NCI-H1092 (cell line): ENCODE data around the gene IL3.
A peak's percentile ranks its signal among the peaks of the same experiment; 100 is the strongest.

ENCODE experiments used
- DNase-seq: peaks from one replicate; lab custom pipeline; 2025; lab: John Stamatoyannopoulos, UW

IL3 gene

DNA sequence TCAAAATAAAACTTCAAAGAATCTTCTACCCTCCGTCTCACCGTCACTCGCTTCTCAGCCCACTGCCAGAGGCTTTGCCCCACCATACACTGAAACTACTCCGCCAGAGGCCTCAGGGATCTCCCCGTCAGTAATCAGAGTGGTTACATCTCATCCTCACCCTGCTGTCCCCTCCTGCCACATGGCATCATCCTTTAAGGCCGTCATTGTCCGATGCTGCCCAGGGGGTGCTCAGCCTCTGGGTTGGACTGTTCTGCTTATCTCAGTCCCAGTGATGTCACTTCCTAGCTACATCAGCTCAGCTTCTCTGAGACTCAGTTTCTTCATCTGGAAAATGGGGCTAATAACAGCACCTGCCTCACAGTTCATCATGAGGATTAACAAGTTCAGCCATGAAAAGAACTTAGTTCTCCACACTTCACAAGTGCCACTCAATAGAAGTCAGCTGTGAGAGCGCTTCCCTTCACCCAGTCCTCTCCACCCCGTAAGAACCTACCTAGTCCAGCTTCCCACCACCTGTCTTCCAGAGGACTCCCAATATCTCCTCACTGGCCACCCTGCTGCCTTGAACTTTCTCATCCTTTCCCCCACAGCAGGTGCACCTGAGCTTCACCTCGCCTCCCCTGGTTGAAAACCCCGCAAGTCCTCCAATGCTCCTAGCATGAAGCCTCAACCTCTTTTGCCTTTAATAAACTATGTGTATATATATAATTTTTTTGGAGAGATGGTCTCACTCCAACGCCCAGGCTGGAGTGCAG is 2.8 kb upstream of the IL3 start:
- DNase-seq = no peak

GRCh38 chr5:132058646-132059042 is 1.8 kb upstream of the IL3 start:
- no peak for DNase-seq

DNA sequence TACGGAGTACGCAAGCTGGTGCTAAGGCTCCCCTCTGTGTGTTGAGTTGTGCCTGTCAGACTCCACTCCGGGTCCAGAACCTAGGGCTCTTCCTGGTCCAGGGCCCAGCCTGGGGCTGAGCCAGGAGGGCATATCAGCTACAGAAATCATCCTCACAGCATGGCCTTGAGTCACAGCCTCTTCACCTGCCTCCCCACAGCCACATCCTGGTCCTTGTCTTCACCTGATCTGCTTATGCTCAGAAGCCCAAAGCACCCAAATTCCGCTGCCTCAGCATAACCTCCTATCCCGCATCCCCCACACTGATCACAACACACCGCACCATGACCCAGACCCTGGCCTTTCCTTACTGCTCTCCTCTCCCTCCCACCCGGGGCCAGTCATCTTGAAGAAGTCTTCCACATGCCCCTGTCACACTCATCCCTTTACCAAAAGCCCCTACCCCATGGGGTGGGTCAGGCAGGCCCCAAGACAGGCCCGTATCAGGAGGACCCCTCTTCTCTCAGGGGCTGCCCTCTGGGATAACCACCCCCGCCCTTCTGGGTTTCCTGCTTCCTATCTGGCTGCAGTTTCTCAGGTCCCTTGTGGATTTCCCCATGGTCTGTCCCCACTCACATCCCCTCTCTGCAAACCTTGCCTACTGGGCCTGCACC is 1.3 kb upstream of the IL3 start:
- DNase-seq = no peak

- DNase-seq = no peak
These were observed 557 bp upstream of the IL3 start for GRCh38 chr5:132059696-132060500.

GRCh38 chr5:132063090-132063911 is 2.8 kb downstream of the IL3 start:
- DNase-seq = no peak

DNA sequence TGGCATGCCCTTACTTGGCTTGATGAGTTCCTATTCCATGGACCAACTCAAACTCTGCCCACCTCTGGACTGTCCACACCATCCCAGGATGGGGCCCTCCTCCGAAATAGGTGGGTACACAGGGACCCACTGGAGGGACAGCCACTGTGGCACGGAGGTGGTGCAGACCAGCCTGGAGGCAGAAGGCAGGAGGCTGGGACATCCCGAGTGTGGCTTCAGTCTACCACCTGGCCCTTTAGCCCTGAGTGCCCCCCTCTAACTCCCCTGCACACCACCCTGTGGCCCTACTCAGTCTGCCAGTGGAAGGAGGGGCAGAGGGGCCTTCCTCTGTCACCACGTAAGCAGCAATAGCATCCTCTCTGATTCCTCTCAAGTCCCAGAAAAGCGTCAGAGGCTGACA is 3.7 kb downstream of the IL3 start:
- no peak for DNase-seq

DNA sequence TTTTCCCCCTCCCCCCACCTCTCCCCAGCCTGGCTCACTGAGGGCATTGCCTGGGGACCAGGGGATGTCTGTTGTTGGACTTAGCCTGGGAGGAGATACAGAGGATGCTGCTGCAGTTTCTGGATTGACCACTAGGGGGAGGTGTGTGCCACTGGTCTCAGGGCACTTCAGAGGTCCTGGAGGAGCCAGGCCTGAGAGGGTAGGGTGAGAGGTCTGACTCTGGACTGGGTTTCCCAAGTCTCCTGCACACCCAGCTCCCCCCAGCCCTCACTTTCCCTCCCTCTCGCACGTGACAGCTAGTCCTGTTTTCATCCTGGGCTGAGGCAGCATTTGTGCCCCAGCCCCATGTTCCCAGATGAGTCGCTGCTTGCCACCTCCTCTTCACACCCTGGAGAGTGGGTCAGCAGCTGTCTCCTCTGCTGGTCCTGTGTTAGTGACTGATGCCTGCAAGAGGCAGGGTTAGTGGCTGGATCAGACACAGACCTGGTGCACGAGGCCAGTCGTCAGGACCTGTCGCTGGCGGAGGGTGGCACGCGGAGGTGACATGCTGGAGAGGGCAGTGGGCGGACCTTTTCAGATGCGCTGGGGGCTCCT is 4.4 kb downstream of the IL3 start:
- DNase-seq = peak; percentile 13

- DNase-seq = no peak
These were observed 5.0 kb downstream of the IL3 start for GRCh38 chr5:132065351-132065937.

DNA sequence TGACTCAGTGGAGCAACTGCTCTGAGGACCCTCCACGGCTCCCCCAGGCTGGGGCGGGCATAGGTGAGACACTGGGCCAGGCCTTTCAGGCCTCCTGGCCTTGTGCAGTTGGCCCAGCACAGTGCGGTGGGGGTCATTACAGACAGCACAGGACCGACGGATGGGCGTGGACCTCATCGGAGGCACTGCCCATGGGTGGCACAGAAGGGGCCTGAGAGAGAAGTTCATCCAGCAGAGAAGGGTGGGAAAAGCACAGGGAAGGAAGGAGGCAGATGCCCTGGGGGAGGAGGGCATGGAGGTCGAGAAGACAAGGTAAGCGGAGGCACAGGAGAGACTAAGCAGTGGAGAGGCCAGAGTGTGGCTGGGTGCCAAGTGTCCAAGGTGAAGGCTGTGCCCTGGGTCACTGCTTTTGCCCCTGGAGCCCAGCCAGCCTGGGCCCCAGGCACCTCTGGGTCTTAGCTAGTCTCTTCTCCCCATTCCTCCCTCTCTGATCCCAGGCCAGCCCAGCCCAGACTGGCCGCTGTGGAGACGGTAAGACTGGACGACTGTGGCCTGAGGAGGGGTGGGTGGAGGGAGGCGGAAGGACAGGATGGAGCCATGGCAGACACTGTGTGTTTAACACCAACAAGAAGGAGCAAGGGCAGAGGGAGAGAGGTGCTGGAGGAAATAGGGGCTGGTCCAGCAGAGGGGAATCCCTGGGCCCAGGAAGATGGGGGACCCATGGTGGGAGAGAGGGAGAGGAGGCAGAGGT is 5.7 kb downstream of the IL3 start:
- no peak for DNase-seq

GRCh38 chr5:132066871-132067270 is 6.4 kb downstream of the IL3 start:
- DNase-seq = no peak

DNA sequence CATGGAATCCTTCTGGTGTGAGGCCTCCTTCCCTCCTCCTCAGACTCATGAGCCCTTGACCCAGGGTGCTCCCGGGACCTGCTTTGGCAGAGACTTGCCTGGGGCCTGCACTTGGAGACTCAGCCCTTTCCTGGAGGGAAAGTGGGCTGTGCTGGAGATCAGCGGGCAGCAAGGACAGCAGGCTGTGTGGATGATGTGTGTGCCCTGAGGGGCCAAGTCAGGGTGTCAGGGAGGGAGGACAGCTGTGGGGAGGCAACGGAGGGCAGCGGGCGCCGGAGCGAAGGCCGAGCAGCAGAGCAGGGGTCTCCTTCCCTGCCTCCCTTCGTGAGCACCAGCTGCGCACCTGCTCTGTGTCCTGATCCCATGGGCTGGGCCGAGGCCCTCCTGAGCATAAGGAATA is 7.0 kb downstream of the IL3 start:
- no peak for DNase-seq

GRCh38 chr5:132067941-132068808 is 7.7 kb downstream of the IL3 start:
- no peak for DNase-seq

- DNase-seq = no peak
These were observed 9.1 kb downstream of the IL3 start for GRCh38 chr5:132069561-132069960.

DNA sequence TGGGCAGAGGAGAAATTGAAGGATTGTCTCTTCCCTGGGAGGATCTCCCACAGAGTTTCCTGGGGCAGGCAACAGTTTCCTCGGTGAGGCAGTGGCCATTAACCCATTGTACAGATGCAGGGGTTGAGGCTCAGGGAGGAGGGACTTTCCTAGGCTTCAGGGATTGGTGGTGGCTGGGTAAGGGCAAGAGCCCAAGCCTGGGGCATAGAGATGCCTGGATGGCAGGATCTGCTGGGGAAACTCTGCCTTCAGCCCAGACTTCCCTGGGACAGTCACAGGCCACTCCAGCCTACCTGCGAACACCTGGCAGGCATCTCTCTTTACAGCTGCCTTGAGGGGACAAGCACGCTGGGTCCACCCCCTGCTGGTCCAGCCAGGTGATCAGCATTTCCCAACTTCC is 9.5 kb downstream of the IL3 start:
- DNase-seq = no peak

DNA sequence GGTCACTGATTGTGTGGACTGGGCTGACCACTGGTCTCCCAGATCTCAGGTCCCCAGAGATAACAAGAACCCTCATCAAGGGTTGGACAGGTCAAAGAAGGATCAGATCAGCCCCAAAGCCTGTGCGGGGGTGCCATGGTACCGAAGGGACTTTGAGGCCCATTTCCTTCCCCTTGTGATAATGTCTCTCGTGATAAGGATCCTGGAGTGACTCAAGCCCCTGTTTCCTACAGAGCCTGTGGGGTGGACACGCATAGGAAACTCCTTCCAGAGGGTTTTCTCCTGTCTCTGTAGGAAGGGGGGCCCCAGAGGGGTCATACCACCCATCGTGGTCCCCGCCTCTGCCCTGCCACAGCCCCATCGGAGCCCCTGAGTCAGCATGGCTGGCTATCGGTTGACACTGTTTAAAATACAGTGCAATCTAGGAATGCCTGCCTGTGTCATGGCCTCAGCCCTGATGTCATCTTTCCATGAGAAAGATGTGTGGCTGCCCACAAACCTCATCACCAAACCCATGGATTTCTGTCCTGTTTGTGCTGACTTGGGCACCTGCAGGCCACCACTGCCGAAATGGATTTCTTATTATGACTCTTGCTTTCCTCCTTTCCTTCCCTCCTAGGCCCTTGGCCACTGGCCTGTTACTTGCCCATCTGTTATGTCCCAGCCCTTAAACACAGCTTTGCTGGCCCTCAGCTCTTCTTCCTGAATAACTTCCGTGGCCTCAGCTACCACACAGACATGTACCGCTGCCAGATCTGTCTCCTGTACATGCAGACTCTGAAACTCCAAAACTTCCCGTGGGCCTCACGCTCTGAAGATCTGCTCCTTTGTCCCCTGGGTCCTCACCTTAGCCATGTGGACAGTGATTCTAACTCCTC is 10.2 kb downstream of the IL3 start:
- no peak for DNase-seq

GRCh38 chr5:132071338-132071707 is 10.9 kb downstream of the IL3 start:
- DNase-seq = no peak

GRCh38 chr5:132072070-132072469 is 11.6 kb downstream of the IL3 start:
- no peak for DNase-seq

DNA sequence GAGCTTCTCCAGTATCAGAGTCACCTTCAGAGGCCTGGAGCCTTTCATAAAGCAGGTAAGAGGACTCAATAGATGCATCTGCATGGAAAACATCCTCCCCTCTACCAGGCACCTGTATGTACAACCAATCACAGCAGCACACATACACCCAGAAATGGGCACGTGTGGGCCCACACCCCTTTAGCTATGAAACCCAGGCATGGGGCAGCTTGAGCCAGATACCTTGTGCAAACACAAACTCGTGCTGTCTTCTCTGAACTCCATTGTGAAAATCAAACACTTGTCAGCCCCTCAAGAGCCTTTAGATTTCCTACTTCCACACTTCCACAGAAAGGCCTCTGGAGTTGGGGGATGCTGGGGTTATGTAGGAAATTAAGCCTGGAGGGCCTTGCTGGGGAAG is 12.1 kb downstream of the IL3 start:
- no peak for DNase-seq
